K562 (cell line): Measurements from ENCODE around the gene CDKN2B-AS1. TPM values are rescaled to one million over a fixed set of nuclear protein-coding genes. Genes with fewer than 3 reads are reported as not detected.

Source experiments
- ATAC-seq: fragments of 200-7000 bp; cut with Tn5 transposase; 3 replicates; pipeline ENCODE4 v1.9.1; 2020; ENCODE audit warnings: moderate library complexity
- BruUV-seq: library from RNA; stranded (reverse); fragments of 400-500 nt; replicated peaks from 2 replicates; lab custom pipeline; 2021; lab: Mats Ljungman, UMichigan
- CTCF ChIA-PET: fragments of 300-600 bp; formaldehyde crosslinking; extraction: SDS; loops from one replicate; lab custom pipeline; 2021; ENCODE audit warnings: low intra/inter-chr PET ratio; lab: Yijun Ruan, JAX
- POLR2A ChIA-PET: fragments of 300-600, 350-650 bp; sonication (Branson Sonifier 250); formaldehyde crosslinking; extraction: SDS; loops from one replicate; lab custom pipeline; 2021; ENCODE audit warnings: antibody characterized with exemption, inconsistent platforms; lab: Yijun Ruan, JAX
- DNase-seq, 4 experiments: peaks; one replicate each; pipeline versions ENCODE4 v3.0.0 to v3.0.0-alpha.2; 2011 to 2018; ENCODE audit warnings: low spot score in 3 of 4, mixed read lengths in 3 of 4; ENCODE audit errors: extremely low read depth in 1 of 4
- FAIRE-seq: peaks from 2 replicates; lab custom pipeline; 2011; peaks lifted over from hg19 to GRCh38; lab: Jason Lieb, UNC
- H2AFZ ChIP-seq: 2 replicates; pipeline ENCODE4 v1.6.0; 2011; ENCODE audit warnings: low read depth, low read length, control low read depth, inconsistent platforms
- H3K27ac ChIP-seq: fragments of 200-600 bp; 3 replicates; pipeline ENCODE4 v1.8.0; 2011; ENCODE audit warnings: low read depth, mild to moderate bottlenecking, control low read depth, inconsistent platforms, low read length, moderate library complexity, mixed read lengths; ENCODE audit errors: extremely low read depth
- H3K27me3 ChIP-seq, 2 experiments: fragments of 300-600 bp in 1 of 2; 2 replicates in 1 of 2; 3 replicates in 1 of 2; pipeline versions ENCODE4 v1.6.0 to v1.8.0; 2011; ENCODE audit warnings: inconsistent platforms in 2 of 2, low read length in 2 of 2, mild to moderate bottlenecking in 1 of 2, mixed read lengths in 1 of 2, moderate library complexity in 1 of 2; ENCODE audit not compliant: control insufficient read depth in 2 of 2, insufficient read depth in 2 of 2
- H3K36me3 ChIP-seq: fragments of 300-600 bp; 3 replicates; pipeline ENCODE4 v1.8.0; 2011; ENCODE audit warnings: mild to moderate bottlenecking, low read length, inconsistent platforms; ENCODE audit not compliant: control insufficient read depth, insufficient read depth
- H3K4me1 ChIP-seq, 2 experiments: fragments of 200-600 bp in 1 of 2; replicated peaks in 1 of 2; 2 replicates in 1 of 2; 3 replicates in 1 of 2; pipeline versions ENCODE4 v1.5.1 to v1.8.0; 2011; ENCODE audit warnings: inconsistent platforms in 2 of 2, low read length in 2 of 2, mild to moderate bottlenecking in 1 of 2, mixed read lengths in 1 of 2, moderate library complexity in 1 of 2; ENCODE audit not compliant: control insufficient read depth in 2 of 2, insufficient read depth in 2 of 2
- H3K4me2 ChIP-seq: 2 replicates; pipeline ENCODE4 v1.6.1; 2011; ENCODE audit warnings: low read length, control low read depth, inconsistent platforms, mixed read lengths; ENCODE audit not compliant: insufficient read depth
- H3K4me3 ChIP-seq: fragments of 200-600 bp; sonication (generic), shearing (Covaris generic); 2 replicates; pipeline ENCODE4 v1.5.1; 2016; ENCODE audit warnings: control low read depth, inconsistent platforms
- H3K79me2 ChIP-seq: fragments of 200-600 bp; 3 replicates; pipeline ENCODE4 v1.8.0; 2011; ENCODE audit warnings: low read length, inconsistent platforms; ENCODE audit not compliant: control insufficient read depth, insufficient read depth
- H3K9ac ChIP-seq, 2 experiments: 2 replicates each; pipeline versions ENCODE4 v1.6.0 to v1.6.1; 2011; ENCODE audit warnings: low read depth in 2 of 2, low read length in 2 of 2, control low read depth in 1 of 2, inconsistent platforms in 1 of 2, mild to moderate bottlenecking in 1 of 2, mixed read lengths in 1 of 2; ENCODE audit not compliant: insufficient read depth in 1 of 2
- H3K9me1 ChIP-seq: one replicate; pipeline ENCODE4 v1.6.0; 2011; ENCODE audit warnings: inconsistent platforms, mild to moderate bottlenecking, low read length, moderate library complexity; ENCODE audit not compliant: control insufficient read depth, insufficient read depth
- H3K9me3 ChIP-seq: replicated peaks from 2 replicates; pipeline ENCODE4 v1.5.1; 2011; ENCODE audit warnings: low read depth, low read length, inconsistent platforms; ENCODE audit not compliant: control insufficient read depth, insufficient read depth
- H4K20me1 ChIP-seq: replicated peaks from 2 replicates; pipeline ENCODE4 v1.6.1; 2011; ENCODE audit warnings: low read length, inconsistent platforms, mixed read lengths; ENCODE audit not compliant: control insufficient read depth, insufficient read depth
- CHD2 ChIP-seq: IDR thresholded peaks from 2 replicates; pipeline ENCODE4 v1.6.1; 2011; ENCODE audit warnings: low read depth, low read length
- EP400 ChIP-seq: fragments of 450-650 bp; IDR thresholded peaks from 2 replicates; pipeline ENCODE4 v1.6.1; 2017; ENCODE audit warnings: antibody characterized with exemption, mild to moderate bottlenecking, moderate library complexity
- EWSR1 ChIP-seq: fragments of 450-650 bp; IDR thresholded peaks from 2 replicates; pipeline ENCODE4 v1.6.1; 2018; ENCODE audit warnings: borderline replicate concordance, mild to moderate bottlenecking, low read depth, moderate library complexity; ENCODE audit not compliant: partially characterized antibody
- HMGN3 ChIP-seq: IDR thresholded peaks from 2 replicates; pipeline ENCODE4 v1.6.1; 2011; ENCODE audit warnings: borderline replicate concordance, low read depth, mild to moderate bottlenecking, mixed read lengths, low read length; ENCODE audit not compliant: insufficient read length; ENCODE audit errors: extremely low read depth
- MEF2A ChIP-seq: IDR thresholded peaks from 2 replicates; pipeline ENCODE4 v1.6.1; 2011; ENCODE audit warnings: low read depth, mild to moderate bottlenecking, low read length, moderate library complexity; ENCODE audit not compliant: control insufficient read depth
- MTA2 ChIP-seq: fragments of 450-650 bp; IDR thresholded peaks from 2 replicates; pipeline ENCODE4 v1.6.1; 2016; ENCODE audit warnings: low read depth
- NONO ChIP-seq, 2 experiments: fragments of 200-400 bp in 1 of 2; fragments of 450-650 bp in 1 of 2; formaldehyde crosslinking in 1 of 2; IDR thresholded peaks; 2 replicates each; pipeline ENCODE4 v1.6.1; 2017; ENCODE audit warnings: low read depth in 2 of 2, mild to moderate bottlenecking in 2 of 2, moderate library complexity in 2 of 2, low read length in 1 of 2
- PCBP2 ChIP-seq: fragments of 200-400 bp; formaldehyde crosslinking; IDR thresholded peaks from 2 replicates; pipeline ENCODE4 v1.6.1; 2018; ENCODE audit warnings: low read length, low read depth, mild to moderate bottlenecking, moderate library complexity; ENCODE audit not compliant: poor library complexity, severe bottlenecking
- TRIM24 ChIP-seq, 2 experiments: fragments of 450-650 bp; IDR thresholded peaks; 2 replicates each; pipeline ENCODE4 v1.6.1; 2016
- ZFX ChIP-seq: sonication (generic); formaldehyde crosslinking; IDR thresholded peaks from 2 replicates; pipeline ENCODE4 v1.8.0; 2022; ENCODE audit warnings: mild to moderate bottlenecking, missing genetic modification reagents, moderate library complexity
- ZNF282 ChIP-seq: sonication (generic); formaldehyde crosslinking; IDR thresholded peaks from 2 replicates; pipeline ENCODE4 v1.8.1; 2023; ENCODE audit warnings: missing genetic modification reagents
- ZNF347 ChIP-seq: fragments of 450-650 bp; formaldehyde crosslinking; IDR thresholded peaks from 2 replicates; pipeline ENCODE4 v1.4.0; 2020; ENCODE audit warnings: low read depth, mild to moderate bottlenecking, moderate library complexity
- WGBS: fragments of 100-300 bp; shearing (Covaris generic); methylation state at CpG from one replicate; pipeline ENCODE4 v1.1.6; 2016; ENCODE audit warnings: low coverage, mixed read lengths; ENCODE audit not compliant: insufficient coverage; ENCODE audit errors: missing lambda C conversion rate; 5-methylcytosine and 5-hydroxymethylcytosine counted together
- in situ Hi-C: fragments of 300-500 bp; cut with MboI; formaldehyde crosslinking; loops from 4 replicates; pipeline ENCODE4 v1.15.0; 2018; ENCODE audit warnings: inconsistent platforms, mixed read lengths
- intact Hi-C: fragments of 100-400 bp; cut with micrococcal nuclease; formaldehyde crosslinking; loops from 2 replicates; pipeline ENCODE4 v1.14.2; 2022
- polyA plus RNA-seq, 8 experiments: library from polyadenylated mRNA; depleted of rRNA in 4 of 8; stranded (reverse) in 5 of 8; unstranded in 3 of 8; fragments of >200 nt; fragmentation: Nextera tagmentation in 2 of 8; fragmentation: Illumina TruSeq in 1 of 8; extraction: Ambion mirVana in 2 of 8; extraction: Trizol in 1 of 8; gene quantifications; 2 replicates each; pipeline versions ENCODE4 v1.2.1 to v1.2.3, GENCODE V29; 2011 to 2014; ENCODE audit warnings: inconsistent platforms in 1 of 8, missing spikeins in 1 of 8
- total RNA-seq, 7 experiments: library from RNA; depleted of rRNA in 6 of 7; stranded (reverse); fragments of >200 nt in 6 of 7; fragmentation: Illumina TruSeq in 2 of 7; extraction: Trizol in 2 of 7; gene quantifications; 2 replicates each; pipeline versions ENCODE4 v1.2.1 to v1.2.3, GENCODE V29; 2011 to 2021; ENCODE audit warnings: low replicate concordance in 1 of 7
- TF ChIP-seq, protein P1 (sequence below): fragments of 250-450 bp; sonication (Bioruptor Pico); IDR thresholded peaks from 2 replicates; pipeline ENCODE4 v1.5.0; 2021
- TF ChIP-seq, protein P2 (sequence below): fragments of 450-650 bp; IDR thresholded peaks from 2 replicates; pipeline ENCODE4 v1.6.1; 2016; ENCODE audit warnings: borderline replicate concordance
- TF ChIP-seq, protein P3 (sequence below): fragments of 200-800 bp; sonication (Bioruptor generic); IDR thresholded peaks from 2 replicates; pipeline ENCODE4 v1.6.1; 2017; ENCODE audit warnings: missing genetic modification characterization, missing compliant biosample characterization

The CDKN2B-AS1 gene
- total and polyA plus RNA-seq, 9 of the 15 experiments (the other 6 are each of a cell fraction or from before 2014, with no cell fraction given): not detected

GRCh38 chr9:22097707-22098106 is 103.1 kb downstream of the CDKN2B-AS1 start (continued):
- TF ChIP-seq MTA2 (no peak), EWSR1 (no peak), EP400 (no peak), TRIM24 (IDR thresholded peaks at IDR 0.05) (no peak), ZNF282 (no peak)

- WGBS: no CpG with 5 or more reads among the region's 3 CpGs
- CTCF ChIA-PET: no interaction called here
- Histone ChIP-seq H3K4me1 (no peaks in the 10 kb centered on the region), H3K4me3 (no peak overlapping the region), H3K27me3 (no peaks in the 10 kb centered on the region), H3K9me1 (no peaks in the 10 kb centered on the region), H3K36me3 (no peaks in the 10 kb centered on the region), H3K27ac (no peak overlapping the region), H3K9me3 (no peaks in the 10 kb centered on the region), H4K20me1 (no peaks in the 10 kb centered on the region), H3K9ac (no peak overlapping the region), H2AFZ (no peak overlapping the region), H3K79me2 (no peaks in the 10 kb centered on the region), H3K4me2 (no peak overlapping the region)
- intact Hi-C loops (no loop called here), in situ Hi-C loops (no loop called here)
- BruUV-seq: no TSS peak
- POLR2A ChIA-PET: no interaction called here
- no peak for FAIRE-seq
- ATAC-seq: no peak
- DNase-seq: no peak
- TF ChIP-seq, protein P1, sequence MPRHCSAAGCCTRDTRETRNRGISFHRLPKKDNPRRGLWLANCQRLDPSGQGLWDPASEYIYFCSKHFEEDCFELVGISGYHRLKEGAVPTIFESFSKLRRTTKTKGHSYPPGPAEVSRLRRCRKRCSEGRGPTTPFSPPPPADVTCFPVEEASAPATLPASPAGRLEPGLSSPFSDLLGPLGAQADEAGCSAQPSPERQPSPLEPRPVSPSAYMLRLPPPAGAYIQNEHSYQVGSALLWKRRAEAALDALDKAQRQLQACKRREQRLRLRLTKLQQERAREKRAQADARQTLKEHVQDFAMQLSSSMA (CRISPR knock-in tag): no peak
- no peak for TF ChIP-seq ZFX
- TF ChIP-seq NONO (IDR thresholded peaks at IDR 0.05; ENCODE audit: low read depth in 2 of 2, low read length in 1 of 2): no peak
- TF ChIP-seq, protein P2, sequence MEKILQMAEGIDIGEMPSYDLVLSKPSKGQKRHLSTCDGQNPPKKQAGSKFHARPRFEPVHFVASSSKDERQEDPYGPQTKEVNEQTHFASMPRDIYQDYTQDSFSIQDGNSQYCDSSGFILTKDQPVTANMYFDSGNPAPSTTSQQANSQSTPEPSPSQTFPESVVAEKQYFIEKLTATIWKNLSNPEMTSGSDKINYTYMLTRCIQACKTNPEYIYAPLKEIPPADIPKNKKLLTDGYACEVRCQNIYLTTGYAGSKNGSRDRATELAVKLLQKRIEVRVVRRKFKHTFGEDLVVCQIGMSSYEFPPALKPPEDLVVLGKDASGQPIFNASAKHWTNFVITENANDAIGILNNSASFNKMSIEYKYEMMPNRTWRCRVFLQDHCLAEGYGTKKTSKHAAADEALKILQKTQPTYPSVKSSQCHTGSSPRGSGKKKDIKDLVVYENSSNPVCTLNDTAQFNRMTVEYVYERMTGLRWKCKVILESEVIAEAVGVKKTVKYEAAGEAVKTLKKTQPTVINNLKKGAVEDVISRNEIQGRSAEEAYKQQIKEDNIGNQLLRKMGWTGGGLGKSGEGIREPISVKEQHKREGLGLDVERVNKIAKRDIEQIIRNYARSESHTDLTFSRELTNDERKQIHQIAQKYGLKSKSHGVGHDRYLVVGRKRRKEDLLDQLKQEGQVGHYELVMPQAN: no peak
- TF ChIP-seq, protein P3, sequence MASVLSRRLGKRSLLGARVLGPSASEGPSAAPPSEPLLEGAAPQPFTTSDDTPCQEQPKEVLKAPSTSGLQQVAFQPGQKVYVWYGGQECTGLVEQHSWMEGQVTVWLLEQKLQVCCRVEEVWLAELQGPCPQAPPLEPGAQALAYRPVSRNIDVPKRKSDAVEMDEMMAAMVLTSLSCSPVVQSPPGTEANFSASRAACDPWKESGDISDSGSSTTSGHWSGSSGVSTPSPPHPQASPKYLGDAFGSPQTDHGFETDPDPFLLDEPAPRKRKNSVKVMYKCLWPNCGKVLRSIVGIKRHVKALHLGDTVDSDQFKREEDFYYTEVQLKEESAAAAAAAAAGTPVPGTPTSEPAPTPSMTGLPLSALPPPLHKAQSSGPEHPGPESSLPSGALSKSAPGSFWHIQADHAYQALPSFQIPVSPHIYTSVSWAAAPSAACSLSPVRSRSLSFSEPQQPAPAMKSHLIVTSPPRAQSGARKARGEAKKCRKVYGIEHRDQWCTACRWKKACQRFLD (CRISPR knock-in tag): no peak
- TF ChIP-seq ZNF347 (CRISPR knock-in tag): no peak
- TF ChIP-seq PCBP2: no peak
- no peak for TF ChIP-seq HMGN3
- no peak for TF ChIP-seq CHD2
- no peak for TF ChIP-seq MEF2A
Observed at GRCh38 chr9:22098643-22099332, 104.2 kb downstream of the CDKN2B-AS1 start.
